ENCODE results near the gene KRTAP22-1.

The KRTAP22-1 gene

GRCh38 chr21:30600787-30601186 is at the start of gene KRTAP22-1:
TSS of gene KRTAP22-1 (plus strand) at chr21:30601087.
- in situ Hi-C loops (cut with MboI; ENCODE audit: low pct_unique_long_range_greater_than_20kb, low sequenced_read_pairs, unreplicated experiment): loop anchor here (25.0 kb wide), 1 partner anchor 112 kb away; the partner anchor contains the start of gene KRTAP21-3
- no peak for DNase-seq (ENCODE audit: low spot score)
- TF ChIP-seq CTCF (IDR thresholded peaks at IDR 0.05; ENCODE audit: extremely low read depth, insufficient read depth, missing control alignments): no peak

- TF ChIP-seq CTCF (IDR thresholded peaks at IDR 0.05; ENCODE audit: extremely low read depth, insufficient read depth, missing control alignments): no peak
- in situ Hi-C loops (cut with MboI; ENCODE audit: low pct_unique_long_range_greater_than_20kb, low sequenced_read_pairs, unreplicated experiment): no loop called here
- no peak for DNase-seq (ENCODE audit: low spot score)
Observed at GRCh38 chr21:30552782-30553181, 48.1 kb upstream of the KRTAP22-1 start.

GRCh38 chr21:30555095-30555494 is 45.8 kb upstream of the KRTAP22-1 start:
- no peak for TF ChIP-seq CTCF (IDR thresholded peaks at IDR 0.05; ENCODE audit: extremely low read depth, insufficient read depth, missing control alignments)
- no peak for DNase-seq (ENCODE audit: low spot score)
- in situ Hi-C loops (cut with MboI; ENCODE audit: low pct_unique_long_range_greater_than_20kb, low sequenced_read_pairs, unreplicated experiment): no loop called here

- in situ Hi-C loops (cut with MboI; ENCODE audit: low pct_unique_long_range_greater_than_20kb, low sequenced_read_pairs, unreplicated experiment): no loop called here
- DNase-seq (ENCODE audit: low spot score): no peak
- no peak for TF ChIP-seq CTCF (IDR thresholded peaks at IDR 0.05; ENCODE audit: extremely low read depth, insufficient read depth, missing control alignments)
Observed at GRCh38 chr21:30561264-30561895, 39.5 kb upstream of the KRTAP22-1 start, which contains the start of gene KRTAP19-7. TSS of gene KRTAP19-7 (minus strand) at chr21:30561314. CDS start at chr21:30561289, 25 bp downstream.

- no peak for DNase-seq (ENCODE audit: low spot score)
- TF ChIP-seq CTCF (IDR thresholded peaks at IDR 0.05; ENCODE audit: extremely low read depth, insufficient read depth, missing control alignments): no peak
- in situ Hi-C loops (cut with MboI; ENCODE audit: low pct_unique_long_range_greater_than_20kb, low sequenced_read_pairs, unreplicated experiment): no loop called here
Observed at GRCh38 chr21:30561957-30562356, 38.9 kb upstream of the KRTAP22-1 start.

GRCh38 chr21:30563072-30563471 is 37.8 kb upstream of the KRTAP22-1 start:
- no peak for TF ChIP-seq CTCF (IDR thresholded peaks at IDR 0.05; ENCODE audit: extremely low read depth, insufficient read depth, missing control alignments)
- in situ Hi-C loops (cut with MboI; ENCODE audit: low pct_unique_long_range_greater_than_20kb, low sequenced_read_pairs, unreplicated experiment): no loop called here
- DNase-seq (ENCODE audit: low spot score): no peak
